Stimulated activated CD8-positive, alpha-beta memory T cell treated with anti-CD3 and anti-CD28 coated beads, Interleukin-15, amount 100 ng/mL, for 24 hours (primary cell): ENCODE measurements around the gene KSR2.
"Not testable (repeated sequence)": the region's sequence is repeated elsewhere in the genome, so short reads cannot be mapped to it uniquely, and the experiment has no call there.

Source experiments
- DNase-seq: peaks from one replicate; pipeline ENCODE4 v3.0.0-alpha.2; 2020; ENCODE audit warnings: low read depth

Gene KSR2

DNA sequence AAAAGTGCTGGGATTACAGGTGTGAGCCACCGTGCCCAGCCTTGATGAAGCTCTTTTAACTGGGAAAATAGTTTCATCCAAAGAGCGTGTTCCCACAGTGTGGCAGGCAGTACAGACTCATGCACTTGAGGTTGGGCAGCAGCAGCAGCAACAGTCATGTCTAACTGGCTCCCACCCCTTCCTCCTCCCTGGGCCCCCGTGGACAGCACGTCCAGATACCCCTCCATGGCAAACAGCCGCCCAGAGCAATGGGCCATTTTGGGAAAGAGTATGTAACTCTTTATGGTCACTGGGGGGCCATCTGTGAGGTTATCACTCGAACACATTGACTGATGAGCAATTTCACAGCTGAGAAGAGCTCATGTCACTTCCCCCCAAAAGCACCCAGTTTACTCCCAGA lies 328.3 kb downstream of the KSR2 start:
- DNase-seq, result no peak

DNA sequence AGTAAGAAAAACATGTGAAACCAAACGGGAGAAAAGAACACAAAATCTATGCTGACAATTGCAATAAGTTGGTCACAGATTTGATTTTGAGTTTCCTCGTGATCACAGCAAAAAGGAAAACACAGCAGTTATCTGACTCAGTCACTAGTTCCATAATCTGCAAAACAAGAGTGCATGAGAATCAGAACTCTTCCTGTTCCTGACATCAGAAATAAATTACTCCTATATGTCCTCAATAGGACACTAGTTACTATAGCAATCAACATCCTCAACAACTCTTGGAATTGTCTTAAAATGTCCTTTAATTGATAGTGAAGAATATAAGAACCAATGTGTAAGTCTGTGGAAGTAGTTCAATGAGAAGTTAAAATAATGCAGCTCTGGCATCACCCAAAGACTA lies 339.3 kb downstream of the KSR2 start:
- DNase-seq, result no peak

DNA sequence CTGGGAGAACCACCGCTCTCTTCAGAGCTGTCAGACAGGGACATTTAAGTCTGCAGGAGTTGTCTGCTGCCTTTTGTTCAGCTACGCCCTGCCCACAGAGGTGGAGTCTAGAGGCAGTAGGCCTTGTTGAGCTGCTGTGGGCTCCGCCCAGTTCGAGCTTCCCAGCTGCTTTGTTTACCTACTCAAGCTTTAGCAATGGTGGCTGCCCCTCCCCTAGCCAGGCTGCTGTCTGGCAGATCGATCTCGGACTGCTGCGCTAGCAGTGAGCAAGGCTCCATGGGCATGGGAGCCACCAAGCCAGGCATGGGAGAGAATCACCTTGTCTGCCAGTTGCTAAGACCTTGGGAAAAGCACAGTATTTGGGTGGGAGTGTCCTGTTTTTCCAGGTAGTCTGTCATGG lies 340.1 kb downstream of the KSR2 start:
- not testable (repeated sequence) for DNase-seq

DNA sequence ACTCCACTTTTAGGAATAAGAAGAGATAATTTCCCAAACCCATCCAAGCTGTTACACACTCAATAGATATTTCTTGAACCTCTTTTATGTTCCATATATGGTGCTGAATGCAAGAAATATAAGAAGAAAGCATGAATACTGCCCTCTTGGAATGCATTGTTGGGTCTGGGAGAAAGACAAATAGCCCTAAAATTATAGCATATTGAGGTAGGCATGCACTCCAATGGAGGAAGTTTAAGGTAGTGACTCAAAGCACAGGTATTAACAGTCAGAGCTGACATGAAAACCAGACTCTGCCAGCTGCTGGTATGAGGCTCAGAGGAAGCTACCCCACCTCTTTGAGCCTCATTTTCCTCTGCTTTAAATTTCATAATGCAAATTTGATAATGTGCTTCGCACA lies 346.0 kb downstream of the KSR2 start:
- no peak for DNase-seq

DNA sequence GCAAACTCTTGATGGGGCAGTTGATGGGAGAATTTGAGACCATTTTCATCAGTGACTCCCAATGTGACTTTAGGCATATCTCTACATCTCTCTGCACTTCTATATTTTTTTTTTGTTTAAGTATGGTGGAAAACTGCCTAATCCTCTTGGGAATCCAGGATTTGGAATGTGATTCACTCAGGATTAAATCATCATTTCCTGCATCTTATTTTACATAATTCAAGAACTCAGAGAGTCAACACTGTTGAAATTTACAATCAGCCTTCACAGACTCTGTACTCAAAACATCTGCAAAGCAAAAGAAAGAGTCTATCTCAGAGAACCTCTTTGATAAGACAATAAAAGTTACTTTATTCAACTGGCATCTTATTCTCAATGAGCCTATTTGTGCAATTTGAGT lies 346.7 kb downstream of the KSR2 start:
- no peak for DNase-seq

DNA sequence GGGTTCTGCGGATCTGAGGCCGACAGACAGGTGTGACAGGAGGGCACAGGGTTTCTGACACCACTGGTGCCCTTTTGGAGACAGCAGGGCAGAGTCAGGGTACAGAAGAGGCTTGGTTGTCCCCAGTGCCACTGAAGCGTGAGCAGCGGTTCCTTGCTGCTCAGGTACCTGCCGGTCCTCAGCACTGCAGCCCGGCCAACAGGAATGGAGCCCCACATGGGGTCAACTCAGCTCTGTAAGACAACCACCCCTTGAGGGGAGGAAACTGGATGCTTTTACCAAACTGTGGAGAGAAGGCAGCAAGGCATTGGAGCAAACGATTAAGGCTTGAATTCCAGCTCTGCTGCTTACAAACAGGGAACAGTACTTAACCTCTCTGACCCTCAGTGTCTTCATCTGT lies 361.0 kb downstream of the KSR2 start:
- DNase-seq, result no peak

DNA sequence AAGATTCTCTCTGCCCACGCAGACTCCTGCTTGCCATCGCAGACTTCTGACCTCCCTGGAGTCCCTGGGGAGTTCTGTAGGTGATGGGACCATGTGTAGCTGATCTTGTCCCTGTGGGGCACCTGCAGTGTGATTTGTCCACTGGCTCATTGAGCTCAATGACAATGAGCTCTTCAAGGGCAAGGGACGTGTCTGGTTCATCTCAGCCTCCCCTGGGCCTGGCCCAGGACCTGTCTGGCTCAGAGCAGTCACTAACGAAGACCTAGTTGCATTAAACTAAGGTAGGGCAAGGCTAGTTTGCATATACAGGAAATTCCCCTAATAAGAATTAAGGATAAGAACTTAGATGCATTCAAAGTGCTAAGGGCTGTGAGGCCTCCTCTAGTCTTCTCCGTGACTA lies 361.8 kb downstream of the KSR2 start:
- no peak for DNase-seq

DNA sequence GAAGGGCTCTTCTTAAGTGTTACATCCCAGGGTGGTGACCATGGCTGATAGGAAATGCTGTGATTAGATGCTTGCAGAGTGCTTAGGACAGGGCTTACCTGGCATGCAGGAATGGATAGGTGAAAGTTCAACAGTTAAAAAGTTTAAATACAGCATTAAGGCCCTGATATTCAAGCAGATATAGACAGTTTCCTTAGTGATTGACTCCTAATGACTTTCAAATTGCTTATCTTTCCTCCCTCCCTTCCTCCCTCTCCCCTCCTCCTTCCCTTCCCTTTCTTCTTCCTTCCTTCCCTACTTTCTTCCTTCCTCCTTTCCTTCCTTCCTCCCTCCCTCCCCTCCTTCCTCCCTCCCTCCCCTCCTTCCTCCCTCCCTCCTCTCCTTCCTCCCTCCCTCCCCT lies 362.8 kb downstream of the KSR2 start:
- DNase-seq, result no peak

DNA sequence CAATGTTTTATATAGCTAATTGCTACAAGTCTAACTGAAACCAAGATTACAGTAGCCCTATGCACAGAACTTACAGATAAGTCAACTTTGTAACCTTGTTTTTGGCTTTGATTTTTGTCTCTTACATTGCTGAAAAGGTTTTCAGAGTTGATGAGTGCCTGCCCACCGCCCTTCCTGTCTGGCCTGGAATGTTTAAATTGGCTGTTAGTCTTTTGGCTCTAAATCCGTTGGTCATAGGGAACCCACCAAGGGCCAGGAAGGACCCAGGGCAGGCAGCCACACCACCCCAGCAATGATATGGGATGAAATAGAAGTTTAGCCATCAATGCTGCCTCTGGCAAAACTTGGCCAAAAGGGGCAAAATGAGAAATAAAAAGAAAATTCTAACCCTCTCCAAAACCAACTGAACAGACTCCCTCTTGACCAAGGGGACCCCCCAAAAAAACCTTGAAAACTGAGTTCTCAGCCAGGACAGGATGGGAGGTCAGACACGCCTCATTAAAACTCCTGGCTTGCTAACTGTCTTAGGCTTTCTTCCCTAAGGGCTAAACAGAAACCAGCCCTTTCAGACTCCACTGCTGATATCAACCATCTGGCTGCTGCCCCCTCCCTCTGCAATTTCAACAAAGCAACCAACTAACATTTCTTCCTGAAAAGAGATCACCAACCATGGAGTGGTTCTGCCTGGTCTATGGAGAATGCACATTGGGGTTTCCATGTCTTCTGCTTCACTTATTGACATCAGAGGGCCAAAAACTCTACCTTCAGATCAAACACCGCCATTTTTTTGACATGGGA lies 365.3 kb downstream of the KSR2 start:
- no peak for DNase-seq

DNA sequence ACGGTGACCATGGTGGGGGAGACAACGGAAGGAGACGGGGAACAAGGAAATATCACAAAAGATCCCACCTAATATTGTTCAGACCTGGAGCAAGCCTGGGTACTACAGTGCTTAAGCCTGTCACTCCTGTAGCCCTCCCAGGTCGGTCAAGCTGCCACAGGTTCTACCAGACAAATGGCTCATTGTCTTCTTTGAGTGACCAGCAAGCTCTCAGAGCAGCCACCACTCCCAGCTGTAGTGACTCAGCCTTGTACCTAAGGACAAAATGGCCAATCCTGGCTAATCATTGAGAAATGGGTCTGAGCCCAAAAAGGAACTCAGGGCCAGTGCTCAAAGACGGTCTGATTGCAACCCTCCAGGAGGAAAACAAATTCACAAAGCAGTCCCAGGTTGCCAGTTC lies 368.9 kb downstream of the KSR2 start:
- no peak for DNase-seq

DNA sequence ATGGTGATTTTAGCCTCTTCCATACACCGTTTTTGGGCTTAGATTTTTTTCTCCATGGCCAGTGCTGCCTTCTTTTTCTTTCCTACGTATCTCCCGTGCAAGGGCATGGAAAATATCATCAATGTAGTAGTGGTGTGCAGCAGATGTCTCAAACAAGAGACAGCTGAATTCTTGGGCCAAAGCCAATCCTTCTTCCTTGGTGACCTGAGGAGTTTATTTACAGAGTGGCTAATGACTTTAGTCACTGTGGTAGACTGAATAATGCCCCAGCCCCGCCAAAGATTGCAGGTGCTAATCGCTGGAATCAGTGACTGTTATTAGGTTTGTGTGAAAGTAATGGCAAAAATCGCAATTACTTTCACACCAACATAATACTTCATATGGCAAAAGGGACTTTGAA lies 371.8 kb downstream of the KSR2 start:
- DNase-seq, result no peak

DNA sequence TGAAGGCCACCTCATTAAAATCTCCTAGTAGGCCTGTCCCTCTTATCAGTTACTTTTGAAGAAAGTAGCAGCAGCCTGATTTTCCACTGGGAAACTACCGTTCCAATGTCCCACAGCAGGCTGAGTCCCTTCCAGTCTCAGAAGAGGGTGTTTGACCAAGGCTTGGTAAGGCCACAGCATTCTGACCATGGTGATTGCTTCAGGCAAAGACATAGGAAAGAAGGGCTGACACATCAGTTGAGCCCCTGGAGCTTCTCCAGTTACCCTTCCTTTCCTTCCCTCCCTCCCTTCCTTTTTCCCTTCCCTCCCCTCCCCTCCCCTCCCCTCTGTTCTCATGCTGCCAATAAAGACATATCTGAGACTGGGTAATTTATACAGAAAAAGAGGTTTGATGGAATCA lies 373.0 kb downstream of the KSR2 start:
- DNase-seq, result no peak

DNA sequence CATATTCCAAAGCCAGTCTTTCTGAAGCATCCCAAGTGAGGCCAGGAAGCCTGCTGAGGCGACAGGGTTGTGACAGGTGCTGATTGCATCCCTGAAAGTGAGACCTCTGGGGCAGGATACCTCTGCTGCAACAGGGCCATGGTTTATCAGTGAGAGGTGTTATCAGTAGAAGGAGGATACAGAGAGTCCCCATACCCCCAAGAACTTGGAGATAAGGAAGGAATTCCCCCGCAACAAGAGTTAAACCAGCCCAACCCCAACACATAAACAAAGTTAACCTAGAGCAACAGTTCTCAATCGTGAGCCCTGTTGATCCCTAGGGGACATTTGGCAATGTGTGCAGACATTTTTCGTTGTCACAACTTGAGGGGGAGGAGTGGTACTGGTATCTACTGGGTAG lies 374.3 kb downstream of the KSR2 start:
- DNase-seq, result no peak

DNA sequence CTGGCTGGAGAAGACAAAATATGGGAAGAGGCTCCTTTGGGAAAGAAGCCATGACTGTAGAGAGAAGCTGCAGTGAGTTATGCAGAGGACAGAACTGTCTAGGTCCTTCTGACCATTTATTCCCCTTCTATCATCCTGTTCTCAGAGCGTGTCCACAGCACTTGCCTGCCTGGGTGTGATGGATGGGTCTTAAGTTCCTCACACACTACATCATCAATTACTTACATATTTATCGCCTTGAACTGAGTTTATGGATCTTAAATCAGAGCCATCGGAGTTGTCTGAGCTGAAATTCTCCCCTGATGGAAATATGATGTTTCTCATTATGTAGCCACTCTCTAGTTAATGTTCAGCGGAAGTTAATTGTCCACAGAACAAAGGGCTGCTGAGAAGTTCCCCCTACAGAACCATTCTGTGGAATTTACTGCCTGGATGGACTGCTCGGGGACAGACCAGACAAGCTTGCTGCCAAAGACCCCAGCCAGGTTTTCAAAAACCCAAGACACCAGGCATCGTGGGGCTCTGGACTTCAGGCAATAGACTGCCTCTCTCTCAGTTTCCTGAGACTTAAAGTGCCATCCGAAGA lies 374.9 kb downstream of the KSR2 start:
- no peak for DNase-seq

DNA sequence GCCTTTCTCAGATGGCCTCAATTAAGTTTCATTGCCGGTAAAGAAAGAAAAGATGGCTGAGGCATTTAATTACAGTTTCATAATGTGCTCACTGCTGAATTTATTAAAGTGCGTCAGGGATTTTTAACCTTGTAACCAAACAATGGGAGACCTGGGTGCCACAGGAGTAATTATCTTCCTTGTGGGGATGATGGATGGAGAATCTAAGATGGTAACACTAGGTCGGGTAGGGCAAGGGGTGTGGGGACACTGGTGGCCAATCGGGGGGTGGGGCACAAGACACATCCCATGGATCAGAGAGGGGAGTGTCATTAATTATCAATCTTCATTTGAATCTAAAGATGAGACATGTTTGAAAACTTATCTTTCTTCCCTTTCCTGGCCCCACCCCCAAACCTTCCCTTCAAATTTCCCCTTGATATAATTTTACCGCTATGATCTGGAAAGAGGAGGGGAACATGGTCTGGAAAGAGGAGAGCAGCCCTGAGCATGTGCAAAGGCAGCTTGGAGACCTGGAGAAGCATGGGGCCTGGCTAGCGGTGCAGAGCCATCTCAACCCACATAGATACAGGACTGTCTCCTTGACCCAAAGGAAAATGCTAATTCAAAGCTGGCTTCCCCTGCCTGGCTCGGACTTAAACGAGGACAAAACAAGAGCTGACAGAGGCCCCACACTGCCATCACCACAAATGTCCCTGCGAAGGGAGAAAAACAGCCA lies 376.0 kb downstream of the KSR2 start:
- no peak for DNase-seq

DNA sequence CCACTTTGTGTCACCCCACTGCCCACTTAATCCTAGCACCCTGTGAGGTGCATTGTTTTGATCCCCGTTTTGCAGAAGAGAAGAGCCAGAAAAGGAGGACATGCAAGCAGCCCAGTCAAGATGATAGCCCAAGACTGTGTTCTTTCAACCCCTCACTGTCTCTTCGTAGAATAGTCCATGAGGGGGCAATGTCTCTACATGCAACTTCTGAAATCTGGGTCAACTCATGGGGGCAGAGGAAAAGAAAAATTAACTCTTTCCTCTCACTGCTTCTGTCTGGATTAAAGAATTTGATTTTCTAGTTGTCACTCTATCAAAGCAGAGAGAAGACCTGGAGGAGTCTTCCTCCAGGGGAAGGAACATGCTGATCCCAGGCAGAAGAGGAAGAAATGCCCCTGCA lies 377.8 kb downstream of the KSR2 start:
- no peak for DNase-seq

DNA sequence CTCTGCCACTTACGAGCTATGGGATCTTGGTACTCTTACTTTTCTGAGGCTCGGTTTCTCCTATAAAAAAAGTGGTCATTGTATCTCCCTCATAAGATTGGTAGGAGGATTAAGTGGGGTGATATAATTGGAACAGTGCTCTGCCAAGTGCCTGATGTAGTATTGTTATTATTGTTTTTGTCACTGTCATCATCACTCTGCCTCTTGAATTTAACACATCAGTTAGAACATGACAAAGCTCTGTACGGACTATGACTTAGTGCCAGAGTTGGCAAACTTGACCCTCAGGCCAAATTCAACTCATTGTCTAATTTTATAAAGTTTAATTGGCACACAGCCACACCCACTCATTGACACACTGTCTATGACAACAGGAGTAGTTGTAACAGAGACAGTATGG lies 378.4 kb downstream of the KSR2 start:
- DNase-seq, result no peak

DNA sequence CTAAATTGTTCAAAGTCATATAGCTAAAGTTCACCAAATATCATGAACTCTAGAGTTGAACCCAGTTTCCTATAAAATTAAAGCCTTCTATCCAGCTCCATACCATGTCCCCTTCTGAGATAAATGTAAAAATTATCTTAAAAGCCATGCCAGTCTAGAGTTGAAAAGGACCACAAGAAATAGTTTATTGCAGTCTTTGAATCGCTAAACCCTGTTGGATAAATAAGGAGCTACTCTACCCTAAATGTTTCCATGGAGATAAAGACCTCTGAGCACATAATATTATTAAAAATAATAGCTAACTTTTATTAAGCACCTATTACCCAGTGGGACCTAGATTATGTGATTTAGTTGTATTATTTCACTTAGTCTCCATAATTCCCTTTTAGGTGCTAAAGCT lies 379.8 kb downstream of the KSR2 start:
- DNase-seq, result no peak

DNA sequence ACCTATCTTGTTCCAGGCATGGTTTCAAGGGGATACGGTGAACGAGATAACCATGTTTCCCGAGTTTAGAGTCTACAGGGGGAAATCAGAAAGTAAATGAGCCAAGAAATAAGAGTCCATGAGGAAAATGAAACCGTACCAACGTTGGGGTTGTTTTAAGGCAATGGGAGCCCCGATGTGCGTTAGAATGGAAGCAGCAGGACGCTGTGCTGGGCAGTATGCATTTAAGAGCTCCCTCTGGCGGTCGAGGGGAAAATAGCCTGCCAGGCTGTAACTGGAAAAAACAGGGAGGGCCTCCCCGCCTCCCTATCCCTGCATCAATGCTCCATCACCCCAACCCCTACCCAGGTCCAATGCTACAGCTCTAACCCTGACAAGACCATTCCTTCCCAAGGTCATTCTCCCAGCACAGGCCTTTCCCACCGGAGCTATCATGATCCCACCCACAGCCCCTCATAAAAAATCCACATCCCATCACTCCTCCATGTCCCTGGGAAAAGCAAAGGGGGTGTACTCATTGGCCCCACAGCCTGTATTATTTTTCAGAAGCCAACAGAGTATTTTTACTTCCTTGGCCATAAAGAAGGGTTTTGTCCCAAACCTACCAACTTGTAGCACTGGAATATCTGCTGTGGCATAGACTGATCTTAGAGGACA lies 381.0 kb downstream of the KSR2 start:
- no peak for DNase-seq

DNA sequence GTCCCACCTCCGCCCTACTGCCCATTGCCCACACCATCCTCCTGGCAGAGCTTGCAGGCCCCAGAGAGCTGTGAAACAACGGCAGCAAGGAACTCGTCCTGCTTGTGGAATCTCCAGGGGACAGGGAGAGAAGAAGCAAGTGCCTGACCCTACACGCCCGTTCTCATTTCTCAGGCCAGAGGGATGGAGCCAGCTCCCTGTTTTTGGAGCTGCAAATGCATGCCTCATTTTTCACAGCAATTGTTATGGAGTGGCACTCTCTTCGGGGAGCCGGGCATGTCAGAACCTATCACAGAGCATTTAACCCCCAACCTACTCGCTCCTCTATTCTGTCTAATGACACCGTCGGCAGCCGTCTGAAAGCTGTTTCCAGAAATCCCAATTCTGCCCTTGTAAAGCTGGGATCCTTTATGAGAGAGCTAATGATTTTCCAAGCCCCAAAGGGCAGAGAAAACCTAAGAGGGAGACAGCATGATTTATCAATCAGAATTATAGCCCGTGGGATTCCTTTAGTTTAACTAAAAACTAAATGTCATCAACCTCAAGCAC lies 385.0 kb downstream of the KSR2 start:
- no peak for DNase-seq

DNA sequence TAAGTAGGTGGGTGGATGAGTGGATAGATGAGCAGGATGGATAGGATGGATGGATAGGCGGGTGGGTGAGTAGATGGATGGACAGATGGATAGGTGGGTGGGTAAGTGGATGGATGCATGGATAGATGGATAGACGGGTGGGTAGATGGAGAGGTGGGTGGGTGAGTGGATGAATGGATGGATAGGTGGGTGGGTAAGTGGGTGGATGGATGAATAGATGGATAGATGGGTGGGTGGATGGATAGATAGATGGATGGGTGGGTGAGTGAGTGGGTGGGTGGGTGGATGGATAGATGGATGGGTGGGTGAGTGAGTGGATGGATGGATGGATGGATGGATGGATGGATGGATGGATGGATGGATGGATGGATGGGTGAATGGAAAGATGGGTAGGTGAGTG lies 385.7 kb downstream of the KSR2 start:
- DNase-seq, result no peak

DNA sequence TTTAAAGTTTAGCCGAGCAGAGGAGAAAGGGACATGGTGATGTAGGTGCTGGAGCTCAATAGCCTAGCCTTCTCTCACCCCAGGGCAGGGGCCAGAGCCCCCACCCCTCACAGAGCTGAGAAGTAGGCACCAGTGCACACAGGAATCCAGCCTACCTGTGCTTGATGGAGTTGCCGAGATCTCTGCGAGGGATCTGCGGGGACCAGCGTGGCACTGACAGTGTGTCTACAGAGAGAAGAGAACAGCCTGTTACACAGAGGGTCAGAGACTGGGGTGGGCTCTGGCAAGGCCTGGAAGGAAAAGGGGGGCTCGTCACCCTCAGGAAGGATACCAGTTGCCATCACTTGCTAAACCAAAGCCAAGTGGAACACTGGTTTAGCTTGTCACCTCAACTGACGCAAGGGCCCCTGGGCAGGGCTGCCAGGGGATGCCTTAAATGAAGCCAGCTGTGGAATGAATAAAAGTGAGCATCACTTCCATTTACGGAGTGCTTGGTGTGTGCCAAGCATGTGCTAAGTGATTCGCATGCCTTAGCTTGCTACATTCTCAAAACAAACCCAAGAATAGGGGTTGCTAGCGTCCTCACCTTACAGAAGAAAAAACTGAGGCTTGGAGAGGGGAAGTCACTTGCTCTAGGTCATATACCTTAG lies 386.5 kb downstream of the KSR2 start:
- no peak for DNase-seq
